ENCODE data around the gene MAMSTR.

- TF ChIP-seq ILK (tag; IDR thresholded peaks at IDR 0.05; ENCODE audit: borderline replicate concordance, low read depth) (no peak), NFXL1 (CRISPR knock-in tag; IDR thresholded peaks at IDR 0.05) (no peak), ARID2 (IDR thresholded peaks at IDR 0.05) (no peak), HNRNPK (IDR thresholded peaks at IDR 0.05; ENCODE audit: low read depth, low read length, poor library complexity, severe bottlenecking) (no peak), STAT6 (CRISPR knock-in tag; IDR thresholded peaks at IDR 0.05) (no peak), KHSRP (IDR thresholded peaks at IDR 0.05) (no peak), ZNF175 (CRISPR knock-in tag; IDR thresholded peaks at IDR 0.05; ENCODE audit: low read depth) (no peak), EP300 (IDR thresholded peaks at IDR 0.05; ENCODE audit: low read length) (no peak), STAT5B (CRISPR knock-in tag; IDR thresholded peaks at IDR 0.05) (no peak)
- TF ChIP-seq, protein P1, sequence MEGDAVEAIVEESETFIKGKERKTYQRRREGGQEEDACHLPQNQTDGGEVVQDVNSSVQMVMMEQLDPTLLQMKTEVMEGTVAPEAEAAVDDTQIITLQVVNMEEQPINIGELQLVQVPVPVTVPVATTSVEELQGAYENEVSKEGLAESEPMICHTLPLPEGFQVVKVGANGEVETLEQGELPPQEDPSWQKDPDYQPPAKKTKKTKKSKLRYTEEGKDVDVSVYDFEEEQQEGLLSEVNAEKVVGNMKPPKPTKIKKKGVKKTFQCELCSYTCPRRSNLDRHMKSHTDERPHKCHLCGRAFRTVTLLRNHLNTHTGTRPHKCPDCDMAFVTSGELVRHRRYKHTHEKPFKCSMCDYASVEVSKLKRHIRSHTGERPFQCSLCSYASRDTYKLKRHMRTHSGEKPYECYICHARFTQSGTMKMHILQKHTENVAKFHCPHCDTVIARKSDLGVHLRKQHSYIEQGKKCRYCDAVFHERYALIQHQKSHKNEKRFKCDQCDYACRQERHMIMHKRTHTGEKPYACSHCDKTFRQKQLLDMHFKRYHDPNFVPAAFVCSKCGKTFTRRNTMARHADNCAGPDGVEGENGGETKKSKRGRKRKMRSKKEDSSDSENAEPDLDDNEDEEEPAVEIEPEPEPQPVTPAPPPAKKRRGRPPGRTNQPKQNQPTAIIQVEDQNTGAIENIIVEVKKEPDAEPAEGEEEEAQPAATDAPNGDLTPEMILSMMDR (IDR thresholded peaks at IDR 0.05 in 2 of 3, conservative IDR thresholded peaks at IDR 0.05 in 1 of 3; ENCODE audit: insufficient read depth in 2 of 3, low read depth in 1 of 3, low read length in 3 of 3) = no peak
- TF ChIP-seq, protein P2, sequence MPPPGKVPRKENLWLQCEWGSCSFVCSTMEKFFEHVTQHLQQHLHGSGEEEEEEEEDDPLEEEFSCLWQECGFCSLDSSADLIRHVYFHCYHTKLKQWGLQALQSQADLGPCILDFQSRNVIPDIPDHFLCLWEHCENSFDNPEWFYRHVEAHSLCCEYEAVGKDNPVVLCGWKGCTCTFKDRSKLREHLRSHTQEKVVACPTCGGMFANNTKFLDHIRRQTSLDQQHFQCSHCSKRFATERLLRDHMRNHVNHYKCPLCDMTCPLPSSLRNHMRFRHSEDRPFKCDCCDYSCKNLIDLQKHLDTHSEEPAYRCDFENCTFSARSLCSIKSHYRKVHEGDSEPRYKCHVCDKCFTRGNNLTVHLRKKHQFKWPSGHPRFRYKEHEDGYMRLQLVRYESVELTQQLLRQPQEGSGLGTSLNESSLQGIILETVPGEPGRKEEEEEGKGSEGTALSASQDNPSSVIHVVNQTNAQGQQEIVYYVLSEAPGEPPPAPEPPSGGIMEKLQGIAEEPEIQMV (tag; conservative IDR thresholded peaks at IDR 0.05; ENCODE audit: low read depth) = no peak
Measured at GRCh38 chr19:48672994-48673393, 46.5 kb downstream of the MAMSTR start, which contains the start of gene NTN5.

Measured in K562 (cell line).